ENCODE data around the gene WDR53. TPM values are rescaled to one million over a fixed set of nuclear protein-coding genes. Genes with fewer than 3 reads are reported as not detected.

The WDR53 gene
- total RNA-seq, 1 experiment from 2014 or later = 18.6 TPM

- no peaks in the 10 kb centered on the region for H3K36me3 ChIP-seq (ENCODE audit: control insufficient read depth, insufficient read depth, low read length)
- peaks cover 12% of the 10 kb centered on the region for H3K4me1 ChIP-seq (ENCODE audit: control insufficient read depth, insufficient read depth, low read length)
- H3K27me3 ChIP-seq (ENCODE audit: control insufficient read depth, insufficient read depth, low read length) = no peaks in the 10 kb centered on the region
- ATAC-seq (peak; percentile 94), DNase-seq (ENCODE audit: low read depth, low spot score) (peak; percentile 22)
- BruUV-seq (replicated peaks) = no TSS peak
- H3K4me3 ChIP-seq (ENCODE audit: low read depth in 2 of 2, low read length in 2 of 2) = no peak overlapping the region
- in situ Hi-C loops (cut with HindIII; ENCODE audit: low pct_unique_long_range_greater_than_20kb, low sequenced_read_pairs) (no loop called here), intact Hi-C loops (cut with micrococcal nuclease; ENCODE audit: unreplicated experiment) (loop anchor here (1.0 kb wide), 1 partner anchor 76 kb away; no protein-coding TSS in a partner anchor)
- peak; percentile 94 for TF ChIP-seq CTCF (IDR thresholded peaks at IDR 0.05)
- no peak for TF ChIP-seq REST (IDR thresholded peaks at IDR 0.05; ENCODE audit: insufficient read depth in 1 of 2, low read depth in 2 of 2, low read length in 1 of 2)
- POLR2A ChIA-PET = interaction anchor here (0.5 kb wide), 1 partner anchor 35 kb away, joined by 7 read pairs; no protein-coding TSS in a partner anchor
- CTCF ChIA-PET = interaction anchor here (0.5 to 1.2 kb wide), 8 partner anchors 13 to 332 kb away, joined by 3 to 10 read pairs (median 5); no protein-coding TSS in a partner anchor
- H3K27ac ChIP-seq (ENCODE audit: low read length) = peak overlapping the region; percentile 58; the same call in 1 of the 2 replicates
- peaks cover 4% of the 10 kb centered on the region; the same call in 1 of the 2 replicates for H3K9me3 ChIP-seq (ENCODE audit: control insufficient read depth, insufficient read depth, low read depth, low read length)
Observed at GRCh38 chr3:196609343-196609775, 41.0 kb upstream of the WDR53 start.

GRCh38 chr3:196608693-196609092 is 40.3 kb upstream of the WDR53 start:
- BruUV-seq (replicated peaks) = no TSS peak
- POLR2A ChIA-PET = interaction anchor here (0.6 kb wide), 1 partner anchor 255 kb away, joined by 3 read pairs; no protein-coding TSS in a partner anchor

More at GRCh38 chr3:196608693-196609092, 40.3 kb upstream of the WDR53 start:
- Histone ChIP-seq H3K4me3 (ENCODE audit: low read depth in 2 of 2, low read length in 2 of 2) (no peak overlapping the region), H3K4me1 (ENCODE audit: control insufficient read depth, insufficient read depth, low read length) (peaks cover 15% of the 10 kb centered on the region), H3K9me3 (ENCODE audit: control insufficient read depth, insufficient read depth, low read depth, low read length) (peaks cover 4% of the 10 kb centered on the region; the same call in 1 of the 2 replicates), H3K27ac (ENCODE audit: low read length) (no peak overlapping the region), H3K27me3 (ENCODE audit: control insufficient read depth, insufficient read depth, low read length) (no peaks in the 10 kb centered on the region), H3K36me3 (ENCODE audit: control insufficient read depth, insufficient read depth, low read length) (no peaks in the 10 kb centered on the region)
- CTCF ChIA-PET = interaction anchor here (0.5 to 1.2 kb wide), 3 partner anchors 24 to 333 kb away, joined by 3 to 6 read pairs (median 5); no protein-coding TSS in a partner anchor
- in situ Hi-C loops (cut with HindIII; ENCODE audit: low pct_unique_long_range_greater_than_20kb, low sequenced_read_pairs) (no loop called here), intact Hi-C loops (cut with micrococcal nuclease; ENCODE audit: unreplicated experiment) (loop anchor here (1.0 kb wide), 1 partner anchor 77 kb away; no protein-coding TSS in a partner anchor)
- DNase-seq (ENCODE audit: low read depth, low spot score) (no peak), ATAC-seq (no peak)
- TF ChIP-seq SIN3A (IDR thresholded peaks at IDR 0.05; ENCODE audit: borderline replicate concordance, insufficient read depth, low read depth, low read length) (no peak), POLR2AphosphoS5 (IDR thresholded peaks at IDR 0.05; ENCODE audit: low read depth, low read length) (no peak), REST (IDR thresholded peaks at IDR 0.05; ENCODE audit: insufficient read depth in 1 of 2, low read depth in 2 of 2, low read length in 1 of 2) (no peak), TCF7L2 (IDR thresholded peaks at IDR 0.05; ENCODE audit: low read depth, low read length) (no peak), CTCF (IDR thresholded peaks at IDR 0.05) (no peak)
